H7 (cell line): Measurements from ENCODE around the gene PNMT. TPM values are rescaled to one million over a fixed set of nuclear protein-coding genes. Genes with fewer than 3 reads are reported as not detected.

Source experiments
- DNase-seq: peaks from one replicate; pipeline ENCODE4 v3.0.0; 2012
- H3K27me3 ChIP-seq: 2 replicates; pipeline ENCODE4 v1.6.0; 2011; ENCODE audit warnings: mild to moderate bottlenecking, low read length; ENCODE audit not compliant: control insufficient read depth, insufficient read depth
- H3K36me3 ChIP-seq: replicated peaks from 2 replicates; pipeline ENCODE4 v1.5.1; 2011; ENCODE audit warnings: low read length; ENCODE audit not compliant: control insufficient read depth, insufficient read depth
- H3K4me3 ChIP-seq: 2 replicates; pipeline ENCODE4 v1.5.1; 2011; ENCODE audit warnings: low read depth, mild to moderate bottlenecking, control low read depth, low read length, moderate library complexity; ENCODE audit not compliant: insufficient read depth
- total RNA-seq: library from RNA; depleted of rRNA; stranded (reverse); fragments of >200 nt; shearing (Covaris generic); gene quantifications from 2 replicates; pipeline ENCODE4 v1.2.3, GENCODE V29; 2014

Gene PNMT
- total RNA-seq, 1 experiment from 2014 or later, result 2.4 TPM

GRCh38 chr17:39677072-39677471 is 8.8 kb downstream of the PNMT start:
- H3K27me3 ChIP-seq, result no peaks in the 10 kb centered on the region
- H3K4me3 ChIP-seq, result no peak overlapping the region
- no peaks in the 10 kb centered on the region; the same call in 1 of the 2 replicates for H3K36me3 ChIP-seq
- DNase-seq, result no peak

DNA sequence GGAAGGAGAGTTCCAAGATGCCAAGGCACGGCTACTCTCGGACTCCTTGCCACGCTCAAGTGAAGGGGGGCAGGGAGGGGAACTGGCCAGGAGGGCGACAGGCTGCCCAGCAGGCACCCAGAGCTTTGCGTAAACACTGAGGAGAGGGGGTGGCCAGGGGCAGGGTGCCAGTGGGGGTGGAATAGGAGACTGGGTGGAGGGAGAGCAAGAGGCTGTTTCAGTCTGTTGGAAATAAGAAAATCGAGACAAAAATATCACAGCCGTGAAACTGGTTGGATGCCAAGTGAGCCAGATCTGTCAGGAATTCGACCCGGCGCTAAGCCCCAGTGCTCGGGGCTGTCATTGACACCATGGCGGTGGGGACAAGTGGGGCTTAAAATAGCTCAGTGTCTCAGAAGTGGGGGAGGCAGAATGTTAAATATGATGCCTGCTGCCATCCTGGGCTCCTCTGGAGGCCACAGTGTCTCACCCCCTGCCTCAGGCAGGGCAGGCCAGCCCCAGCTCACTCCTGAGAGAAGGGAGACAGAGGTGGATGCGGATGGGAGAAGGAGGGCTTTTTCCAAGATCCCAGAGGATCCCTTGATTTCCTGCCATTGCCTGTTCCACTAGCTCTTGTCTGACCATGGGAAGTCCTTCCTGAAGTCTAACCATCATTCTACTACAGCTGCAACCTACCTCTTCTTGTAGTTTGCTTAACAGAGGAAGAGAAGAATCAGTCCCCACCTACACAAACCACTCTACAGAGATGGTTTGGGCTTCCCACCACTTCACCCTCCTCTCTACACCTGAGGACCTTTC is 9.5 kb downstream of the PNMT start:
- DNase-seq, result no peak
- H3K4me3 ChIP-seq, result no peak overlapping the region
- H3K27me3 ChIP-seq, result no peaks in the 10 kb centered on the region
- H3K36me3 ChIP-seq, result no peaks in the 10 kb centered on the region; the same call in 1 of the 2 replicates

DNA sequence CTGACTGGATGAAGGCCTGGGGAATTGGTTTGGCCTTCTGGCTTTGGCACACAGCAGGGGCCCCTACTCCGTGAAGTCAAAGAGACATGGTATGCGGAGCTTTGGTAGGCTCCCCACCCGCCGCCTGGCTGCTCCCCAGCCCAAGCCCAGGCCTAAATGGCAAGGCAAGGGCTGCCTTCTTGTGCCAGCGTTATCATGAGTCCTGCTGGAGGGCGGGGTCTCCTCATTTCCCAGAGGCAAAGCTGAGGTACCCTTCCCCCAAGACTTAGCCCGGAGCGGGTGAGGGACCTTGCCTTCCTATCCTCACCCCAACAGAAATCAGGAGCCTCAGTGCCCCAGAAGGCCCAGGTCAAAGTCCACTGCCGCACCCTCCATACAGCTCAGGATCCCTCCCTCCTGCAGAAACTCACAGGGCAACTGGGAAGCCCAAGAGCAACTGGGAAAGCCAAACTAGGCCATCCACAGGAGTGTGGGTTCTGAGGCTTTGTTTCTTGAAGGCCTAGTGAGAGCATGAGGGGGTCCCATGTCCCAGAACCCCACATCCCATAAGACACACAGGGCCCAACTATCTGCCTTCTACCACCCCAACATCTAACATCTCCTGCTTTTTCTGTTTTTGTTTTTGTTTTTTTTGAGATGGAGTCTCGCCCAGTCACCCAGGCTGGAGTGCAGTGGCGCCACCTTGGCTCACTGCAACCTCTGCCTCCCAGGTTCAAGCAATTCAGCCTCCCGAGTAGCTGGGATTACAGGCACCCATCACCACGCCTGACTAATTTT is 10.3 kb downstream of the PNMT start:
- no peak overlapping the region for H3K4me3 ChIP-seq
- DNase-seq, result no peak
- no peaks in the 10 kb centered on the region; the same call in 1 of the 2 replicates for H3K36me3 ChIP-seq
- H3K27me3 ChIP-seq, result no peaks in the 10 kb centered on the region

DNA sequence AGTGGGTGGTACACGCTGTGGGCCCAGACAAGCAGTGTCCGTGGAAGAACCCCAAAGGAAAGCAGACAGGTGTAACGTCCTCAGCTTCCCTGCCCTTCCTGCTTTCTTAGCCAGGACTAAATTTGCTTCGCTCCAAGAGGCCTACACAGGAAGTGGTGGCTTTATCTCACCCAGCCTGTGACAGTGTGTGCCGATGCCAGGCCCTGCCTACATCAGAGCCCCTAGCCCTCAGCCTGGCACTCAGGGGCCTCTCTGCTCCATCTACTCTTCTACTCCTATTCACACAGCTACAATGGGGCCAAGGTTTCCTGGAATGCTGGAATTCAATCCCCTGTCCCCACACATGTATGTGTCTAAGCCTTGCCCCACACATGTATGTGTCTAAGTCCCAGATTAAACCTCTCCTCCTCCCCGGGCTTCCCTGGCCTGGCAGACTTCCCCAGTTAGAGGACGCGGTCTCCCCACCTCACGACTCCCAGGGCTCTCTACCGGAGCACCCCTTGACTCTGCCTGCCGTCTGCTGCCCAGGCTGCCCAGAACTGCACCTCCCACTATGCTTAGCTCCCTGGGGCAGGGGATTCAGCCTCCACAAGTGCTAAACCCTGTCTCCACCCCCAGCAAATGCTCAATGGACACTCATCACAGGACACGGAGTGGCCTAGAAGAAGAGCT is 11.4 kb downstream of the PNMT start:
- no peak for DNase-seq
- H3K27me3 ChIP-seq, result no peaks in the 10 kb centered on the region
- H3K36me3 ChIP-seq, result no peaks in the 10 kb centered on the region; the same call in 1 of the 2 replicates
- H3K4me3 ChIP-seq, result no peak overlapping the region

GRCh38 chr17:39683295-39683939 is 15.2 kb downstream of the PNMT start:
- Histone ChIP-seq H3K4me3 (no peak overlapping the region), H3K27me3 (no peaks in the 10 kb centered on the region), H3K36me3 (no peaks in the 10 kb centered on the region; the same call in none of the 2 replicates)
- DNase-seq, result no peak

GRCh38 chr17:39684369-39685192 is 16.3 kb downstream of the PNMT start:
- H3K27me3 ChIP-seq, result no peaks in the 10 kb centered on the region
- H3K4me3 ChIP-seq, result no peak overlapping the region
- no peak for DNase-seq
- H3K36me3 ChIP-seq, result no peaks in the 10 kb centered on the region; the same call in none of the 2 replicates

DNA sequence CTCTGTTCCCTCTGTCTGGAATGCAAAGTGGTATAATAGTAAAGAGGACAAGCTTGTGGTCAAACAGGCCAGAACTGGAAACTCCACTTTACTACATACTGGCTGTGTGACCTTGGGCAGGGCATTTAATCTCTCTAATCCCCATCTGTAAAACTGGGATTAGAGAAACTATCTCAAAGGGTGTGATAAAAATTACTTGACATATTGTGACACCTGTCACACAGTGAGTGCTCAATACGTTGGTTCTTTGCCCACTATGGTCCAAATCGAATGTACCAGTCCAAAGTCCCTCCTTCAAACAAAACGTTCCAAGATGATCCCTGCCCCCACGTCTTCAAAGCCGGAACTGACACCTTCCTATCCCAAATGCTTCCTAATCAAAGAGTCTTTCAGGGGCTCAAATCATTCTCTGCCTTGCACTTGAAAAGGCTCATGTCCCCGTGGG is 18.9 kb downstream of the PNMT start:
- Histone ChIP-seq H3K27me3 (no peaks in the 10 kb centered on the region), H3K36me3 (no peaks in the 10 kb centered on the region; the same call in none of the 2 replicates), H3K4me3 (peak overlapping the region; percentile 72)
- no peak for DNase-seq

GRCh38 chr17:39687546-39688474 is 19.6 kb downstream of the PNMT start, which contains the start of gene PGAP3:
PGAP3 (minus strand) TSS chr17:39688057; CDS start chr17:39688014, 43 bp downstream.
- H3K4me3 ChIP-seq, result peak within 1 kb of the TSS; percentile 72
- no peaks in the 10 kb centered on the region for H3K27me3 ChIP-seq
- no peaks in the 10 kb centered on the region; the same call in none of the 2 replicates for H3K36me3 ChIP-seq
- peak; percentile 93 for DNase-seq

- DNase-seq, result no peak
- H3K4me3 ChIP-seq, result peak overlapping the region; percentile 72
- H3K36me3 ChIP-seq, result no peaks in the 10 kb centered on the region; the same call in none of the 2 replicates
Observed at GRCh38 chr17:39688475-39688835, 20.2 kb downstream of the PNMT start.

DNA sequence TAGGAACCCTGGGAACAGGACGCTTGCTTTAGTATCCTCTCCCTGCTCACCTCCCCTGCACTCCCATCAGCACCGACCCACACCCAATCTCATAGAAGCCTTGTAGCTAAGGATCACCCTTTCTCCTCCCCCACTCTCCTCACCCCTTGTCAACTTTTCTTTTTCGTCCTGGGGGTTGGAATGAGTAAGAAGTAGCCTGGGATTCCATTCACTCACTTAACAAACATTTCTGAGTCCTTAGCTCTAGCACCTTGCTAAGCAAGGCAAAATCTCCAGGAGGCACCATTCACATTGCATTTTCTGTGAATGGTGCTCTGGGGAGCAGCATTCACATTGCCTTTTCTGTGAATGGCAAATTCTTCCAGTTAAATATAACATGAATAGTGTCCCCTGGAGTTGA is 20.7 kb downstream of the PNMT start:
- peak; percentile 73 for DNase-seq
- Histone ChIP-seq H3K27me3 (no peaks in the 10 kb centered on the region), H3K36me3 (no peaks in the 10 kb centered on the region; the same call in none of the 2 replicates), H3K4me3 (peak overlapping the region; percentile 72)

More at GRCh38 chr17:39688475-39688835, 20.2 kb downstream of the PNMT start:
- no peaks in the 10 kb centered on the region for H3K27me3 ChIP-seq

DNA sequence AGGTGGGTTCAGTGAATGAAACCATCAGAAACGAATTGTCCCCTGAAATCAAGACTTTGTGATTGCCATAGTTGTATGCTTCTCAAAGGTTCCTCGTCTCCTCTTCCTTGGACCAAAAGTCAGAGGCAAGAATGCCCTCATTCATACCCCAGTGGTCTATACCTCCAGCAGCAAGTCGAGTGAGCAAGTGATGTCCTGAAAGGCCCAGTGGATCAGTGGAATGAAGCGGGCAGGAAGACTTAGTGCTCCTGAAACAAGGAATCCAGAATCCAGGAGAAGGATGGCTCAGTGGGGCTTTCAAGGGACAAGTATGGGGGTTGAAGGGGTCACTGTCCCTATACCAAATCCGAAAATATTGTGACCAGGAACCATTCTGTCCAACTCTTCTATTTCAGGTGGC is 26.3 kb downstream of the PNMT start:
- Histone ChIP-seq H3K36me3 (no peaks in the 10 kb centered on the region), H3K27me3 (no peaks in the 10 kb centered on the region), H3K4me3 (no peak overlapping the region)
- no peak for DNase-seq

GRCh38 chr17:39695089-39695474 is 26.8 kb downstream of the PNMT start:
- H3K36me3 ChIP-seq, result no peaks in the 10 kb centered on the region
- no peak for DNase-seq
- H3K27me3 ChIP-seq, result no peaks in the 10 kb centered on the region
- no peak overlapping the region for H3K4me3 ChIP-seq
